ENCODE measurements around the gene FEM1B.

FEM1B gene

GRCh38 chr15:68286256-68286655 lies 8.7 kb downstream of the FEM1B start:
- DNase-seq, result no peak

DNA sequence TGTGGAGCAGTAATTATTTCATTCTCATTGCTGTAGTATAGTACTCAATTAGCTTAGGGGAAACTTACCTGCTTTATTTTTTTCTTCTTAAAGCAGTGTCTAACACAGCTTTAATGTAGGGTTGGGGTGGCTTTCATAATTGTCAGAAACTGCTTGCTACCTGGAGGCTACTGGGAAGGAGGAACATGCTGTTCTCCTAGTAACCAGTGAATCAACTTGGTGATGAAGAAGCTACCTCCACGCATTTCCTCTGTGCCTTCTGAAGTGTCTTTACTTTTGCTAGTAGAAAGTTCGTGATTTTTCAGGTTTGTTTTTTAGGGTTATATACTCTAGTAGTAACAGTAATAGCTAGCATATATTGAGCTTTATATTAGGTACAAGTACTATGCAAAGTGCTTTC lies 11.5 kb downstream of the FEM1B start:
- no peak for DNase-seq

GRCh38 chr15:68289621-68290352 lies 12.2 kb downstream of the FEM1B start:
- no peak for DNase-seq

- no peak for DNase-seq
These were observed 13.2 kb downstream of the FEM1B start for GRCh38 chr15:68290715-68291114.

DNA sequence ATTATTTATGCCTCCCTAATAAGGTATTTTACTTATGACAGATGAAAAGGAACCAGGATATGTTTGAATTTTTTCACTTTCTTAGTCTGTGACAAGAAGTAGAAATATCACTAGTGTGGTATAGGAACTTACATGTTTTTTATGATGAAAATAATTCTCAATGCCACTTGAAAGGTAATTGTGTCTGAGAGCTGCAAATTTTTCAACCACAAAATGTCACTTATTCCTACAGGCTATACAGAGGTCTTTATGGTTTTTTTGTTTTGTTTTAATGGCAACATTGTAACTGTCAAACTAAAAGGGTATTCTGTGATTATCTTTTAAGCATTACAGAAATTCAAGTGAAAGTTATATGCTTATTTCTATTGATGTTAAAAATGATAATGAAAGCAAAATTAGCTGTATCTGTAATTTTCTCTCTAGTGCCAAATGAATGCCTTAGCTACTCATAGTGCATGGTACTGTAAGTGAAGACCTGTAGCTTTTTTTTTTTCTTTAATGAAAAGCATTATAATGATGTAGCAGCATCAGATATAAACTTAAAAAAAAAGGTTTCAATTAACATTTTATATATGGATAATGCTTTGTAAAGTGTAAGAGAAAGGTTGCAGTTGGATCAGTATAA lies 14.7 kb downstream of the FEM1B start:
- no peak for DNase-seq

DNA sequence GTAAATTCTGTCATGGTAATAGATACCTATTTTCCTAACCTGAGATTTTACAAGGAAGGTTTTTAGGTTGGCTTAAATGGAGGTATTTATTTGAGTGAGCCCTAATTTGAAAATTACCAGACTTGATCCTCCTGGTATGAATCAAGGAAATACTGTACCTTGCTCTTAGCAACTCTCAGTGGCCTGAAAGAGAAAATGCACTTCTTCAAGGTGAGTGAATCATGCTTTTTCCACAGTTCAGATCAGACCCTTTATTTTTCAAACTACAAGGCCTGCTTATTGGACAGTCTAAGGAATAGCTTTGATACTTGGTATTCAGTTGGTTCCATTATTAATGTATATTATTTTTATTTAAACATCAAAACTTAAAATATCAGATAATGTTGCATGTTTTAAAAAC lies 15.4 kb downstream of the FEM1B start:
- DNase-seq, result no peak

DNA sequence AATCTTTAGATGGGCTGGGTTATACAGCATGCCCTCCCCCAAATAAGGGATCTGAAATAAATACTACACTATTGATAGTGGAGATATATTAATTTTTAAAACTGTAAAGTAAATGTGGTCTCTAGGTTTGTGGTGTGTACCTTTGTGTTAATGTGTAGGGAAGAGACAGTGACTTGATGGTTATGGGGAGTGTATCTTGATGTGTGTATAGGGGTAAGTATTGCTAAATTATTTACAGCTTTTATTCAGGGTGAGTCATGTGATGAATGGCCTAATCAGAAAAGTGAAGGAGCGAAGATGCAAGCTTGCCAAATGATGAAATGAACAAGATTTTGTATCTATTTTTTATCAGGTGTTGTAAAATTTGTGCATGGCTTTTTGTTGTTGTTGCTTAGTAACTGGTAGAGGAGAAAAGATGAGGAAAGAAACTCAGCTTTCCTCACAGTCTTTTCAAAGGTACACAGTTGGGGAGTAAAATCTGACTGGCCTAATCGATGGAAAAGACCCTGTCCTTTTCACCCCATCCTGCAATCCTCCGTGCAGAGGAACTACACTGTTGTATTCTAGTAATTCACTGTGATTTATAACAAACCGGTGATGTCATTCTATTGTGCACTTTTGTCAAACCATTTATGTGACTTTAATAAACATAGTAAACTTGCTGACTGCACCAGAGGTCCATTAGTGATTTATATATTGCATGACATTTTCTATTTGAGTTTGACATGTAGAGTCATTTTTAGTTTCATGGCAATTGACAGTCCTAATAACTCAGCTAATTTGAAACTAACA lies 17.7 kb downstream of the FEM1B start:
- no peak for DNase-seq

- DNase-seq, result no peak
These were observed 20.8 kb downstream of the FEM1B start for GRCh38 chr15:68298336-68298735.

DNA sequence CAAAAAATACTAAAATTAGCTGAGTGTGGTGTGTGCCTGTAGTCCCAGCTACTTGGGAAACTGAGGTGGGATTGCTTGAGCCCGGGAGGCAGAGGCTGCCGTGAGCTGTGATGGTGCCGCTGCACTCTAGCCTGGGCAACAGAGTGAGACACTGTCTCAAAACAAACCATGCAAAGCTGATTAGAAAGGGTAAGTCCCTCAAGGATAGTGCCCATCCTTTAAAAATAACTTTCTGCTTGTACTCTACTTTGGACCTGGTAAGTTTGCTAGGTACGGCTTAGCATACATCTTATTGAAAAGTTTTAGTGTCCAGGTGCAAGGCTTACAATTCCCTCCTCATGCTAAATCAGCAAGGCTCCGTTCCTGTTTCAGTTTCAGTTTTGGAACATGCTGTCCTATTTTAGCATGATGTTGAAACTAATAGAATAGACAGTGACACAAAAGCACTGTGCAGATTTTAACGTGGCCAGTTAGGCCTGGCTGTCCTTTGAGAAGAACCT lies 21.4 kb downstream of the FEM1B start:
- DNase-seq, result peak; percentile 12

- DNase-seq, result no peak
These were observed 21.9 kb downstream of the FEM1B start for GRCh38 chr15:68299436-68299835.

DNA sequence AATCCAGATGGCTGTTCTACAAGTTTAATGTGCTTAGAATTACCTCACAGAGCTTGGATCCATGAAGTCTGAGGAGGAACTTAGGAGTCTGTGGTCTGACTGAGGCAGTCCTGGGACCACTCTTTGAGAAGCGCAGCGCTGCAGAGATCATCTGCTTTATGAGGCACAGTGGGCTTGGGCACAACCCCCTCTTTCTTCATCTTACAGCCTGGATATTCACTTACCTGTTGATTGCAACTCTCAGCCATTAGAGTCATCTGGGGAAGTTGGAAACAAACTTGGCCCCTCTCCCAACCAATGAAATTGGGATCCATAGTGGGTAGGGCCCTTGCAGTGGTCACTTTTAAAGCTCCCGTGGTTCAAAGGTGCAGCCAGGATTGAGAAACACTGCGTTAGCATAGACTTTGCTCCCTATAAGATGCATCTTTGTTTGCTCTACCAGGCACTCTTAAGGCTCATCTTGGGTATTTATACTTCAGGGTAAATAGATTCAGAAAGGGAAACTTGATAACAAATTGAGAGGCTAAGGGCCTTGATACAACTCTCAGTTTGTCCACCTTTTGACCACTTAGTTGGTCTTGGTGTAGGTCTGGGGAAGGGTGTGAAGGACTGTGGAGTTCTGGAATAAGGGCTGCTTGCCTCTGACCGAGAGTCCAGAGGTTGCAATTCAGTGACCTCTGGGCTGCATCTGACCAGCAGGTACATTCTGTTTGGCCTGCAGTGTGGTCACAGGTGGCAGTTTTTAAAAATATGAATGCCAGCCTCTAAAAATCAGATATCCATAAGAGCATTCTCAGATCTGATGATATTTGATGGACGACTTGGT lies 22.8 kb downstream of the FEM1B start:
- no peak for DNase-seq

DNA sequence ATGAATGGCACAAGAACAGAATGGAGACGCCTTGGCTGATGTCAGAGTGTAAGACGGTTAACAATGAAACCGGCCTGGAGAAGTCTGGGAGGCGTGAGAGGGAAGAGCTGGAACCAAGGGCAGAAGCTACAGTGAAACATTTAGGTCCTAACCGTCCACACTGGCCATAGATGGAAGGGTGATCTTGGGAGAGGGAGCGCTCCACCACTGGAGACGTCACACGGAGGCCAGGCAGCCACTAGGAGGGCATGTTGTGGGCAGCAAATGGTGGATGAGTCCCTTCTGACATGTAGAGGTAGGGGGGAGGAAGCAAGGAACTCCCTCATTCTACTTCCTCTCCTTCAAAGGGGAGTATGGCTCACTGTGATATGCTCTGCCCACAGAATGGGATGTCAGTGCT lies 23.8 kb downstream of the FEM1B start:
- DNase-seq, result no peak

DNA sequence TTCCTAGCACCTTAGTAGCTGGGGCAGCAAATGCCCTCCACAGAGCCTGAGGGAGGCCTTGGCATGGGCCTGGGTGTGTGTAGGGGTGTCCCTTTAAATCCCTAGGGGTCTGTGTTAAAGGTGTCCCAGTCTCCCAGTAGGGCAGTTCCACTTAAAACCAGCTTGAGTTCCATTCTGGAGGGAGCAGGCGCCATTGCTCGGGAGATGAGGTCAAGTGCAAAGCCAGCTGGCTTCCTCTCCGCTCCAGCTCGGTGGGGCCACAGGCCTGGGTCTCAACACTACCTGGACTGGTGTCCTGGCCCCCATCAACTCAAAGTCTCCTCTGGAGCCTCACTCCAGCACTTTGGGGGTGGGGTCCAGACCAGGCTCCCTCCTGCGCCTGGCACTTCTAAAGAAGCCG lies 25.2 kb downstream of the FEM1B start:
- DNase-seq, result no peak

- no peak for DNase-seq
These were observed 25.6 kb downstream of the FEM1B start for GRCh38 chr15:68303134-68303533.

DNA sequence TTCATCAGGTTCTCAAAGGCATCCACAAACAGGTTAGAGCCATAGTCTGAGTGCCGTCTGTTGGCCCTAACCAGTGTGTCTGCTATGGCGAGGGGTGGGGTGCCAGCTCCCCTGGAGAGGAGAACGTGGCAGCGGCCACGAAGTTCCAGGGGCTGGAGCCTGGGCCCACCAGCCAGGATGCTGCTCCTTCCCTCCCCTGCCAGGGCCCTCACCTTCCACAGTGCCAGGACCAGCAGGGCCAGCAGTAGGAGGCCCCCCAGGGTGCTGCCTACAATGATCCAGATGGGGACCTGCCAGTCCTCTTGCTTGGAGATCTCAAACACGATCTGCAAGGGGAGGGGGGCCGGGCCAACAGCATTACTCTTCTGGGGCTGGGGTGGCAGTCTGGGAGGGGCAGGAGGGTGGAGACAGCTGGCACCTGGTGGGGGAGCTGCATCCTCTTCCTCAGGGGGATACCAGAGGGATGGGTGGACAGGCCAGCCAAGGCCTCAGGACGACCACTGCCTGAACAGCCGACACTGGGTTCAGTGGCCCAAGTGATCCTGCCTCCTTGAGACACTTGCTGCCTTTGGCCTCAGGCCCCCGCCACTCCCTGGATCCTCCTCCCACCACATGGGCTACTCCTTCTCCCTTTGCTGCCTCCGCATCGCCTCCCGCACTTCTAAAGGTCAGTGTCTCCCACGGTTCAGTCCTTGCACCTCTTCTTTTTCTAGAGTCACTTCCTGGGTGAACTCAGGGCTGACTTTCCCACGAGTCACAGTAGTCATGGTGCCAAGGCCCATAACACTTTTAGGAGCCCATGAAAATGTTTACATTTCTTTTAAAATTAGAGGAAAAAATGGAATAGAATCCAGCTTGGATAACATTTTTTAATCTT lies 26.3 kb downstream of the FEM1B start:
- no peak for DNase-seq

DNA sequence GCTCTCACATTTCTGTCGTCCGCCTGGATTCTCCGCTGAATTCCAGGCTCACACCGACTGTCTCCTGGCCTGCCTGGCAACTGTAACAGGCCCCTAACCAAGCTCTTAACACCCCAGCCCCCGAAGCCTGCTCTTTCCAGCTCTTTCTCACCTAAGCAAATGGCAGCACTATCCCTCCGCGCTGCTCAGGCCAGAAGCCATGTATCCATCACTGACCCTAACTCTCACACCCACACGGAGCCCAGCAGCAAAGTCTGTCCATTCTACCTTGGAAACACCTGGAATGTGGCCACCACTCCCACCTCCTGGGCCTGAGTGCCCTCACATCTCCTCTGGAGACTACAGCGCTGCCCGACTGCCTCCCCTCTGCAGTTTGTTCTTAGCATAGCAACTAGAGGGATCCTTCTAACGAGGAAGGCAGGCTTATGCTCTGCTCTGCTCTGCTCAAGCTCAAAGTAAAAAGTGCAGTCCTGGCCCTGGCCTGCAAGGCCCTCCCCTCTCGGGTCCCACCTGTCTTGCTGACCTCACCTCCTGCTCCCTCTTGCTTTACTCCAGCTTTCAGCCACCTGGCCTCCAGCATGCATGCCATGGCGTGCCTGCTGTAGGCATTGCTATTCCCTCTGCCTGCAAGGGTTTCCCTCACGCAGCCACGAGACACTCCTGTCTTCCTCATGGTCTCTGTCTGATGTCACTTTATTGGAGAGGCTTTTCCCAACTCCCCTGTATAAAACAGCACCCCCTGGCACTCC lies 27.2 kb downstream of the FEM1B start:
- no peak for DNase-seq

GRCh38 chr15:68305420-68305871 lies 27.9 kb downstream of the FEM1B start:
- DNase-seq, result no peak

GRCh38 chr15:68307131-68307928 lies 29.8 kb downstream of the FEM1B start:
- DNase-seq, result no peak

DNA sequence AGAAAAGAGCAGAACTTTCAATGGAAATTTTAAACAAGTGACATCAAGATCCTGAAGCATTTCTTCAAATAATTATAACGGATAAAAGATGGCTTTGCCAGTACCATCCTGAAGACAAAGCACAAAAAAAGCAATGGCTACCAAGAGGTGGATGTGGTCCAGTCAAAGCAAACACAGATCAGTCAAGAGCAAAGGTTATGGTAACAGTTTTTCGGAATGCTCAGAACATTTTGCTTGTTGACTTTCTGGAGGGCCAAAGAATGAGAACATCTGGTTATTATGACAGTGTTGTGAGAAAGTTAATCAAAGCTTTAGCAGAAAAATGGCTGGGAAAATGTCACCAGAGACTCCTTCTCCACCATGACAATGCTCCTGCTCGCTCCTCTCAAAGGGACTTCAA lies 31.5 kb downstream of the FEM1B start:
- no peak for DNase-seq

- DNase-seq, result no peak
These were observed 32.7 kb downstream of the FEM1B start for GRCh38 chr15:68310178-68310803.
